Vagina (tissue), 2 donors: ENCODE data around the gene ARGLU1.

ENCODE experiments used
- POLR2AphosphoS5 ChIP-seq, 2 donors: sonication (generic); formaldehyde crosslinking; IDR thresholded peaks; one replicate each; pipeline ENCODE4 v1.9.0; 2017; ENCODE audit warnings: antibody characterized with exemption in 2 of 2, mild to moderate bottlenecking in 2 of 2, low read depth in 1 of 2; ENCODE audit not compliant: insufficient read depth in 1 of 2
- TF ChIP-seq, protein P1 (sequence below), 3 experiments: fragments of 450-650 bp in 2 of 3; fragments of 200-600 bp in 1 of 3; sonication (generic) in 1 of 3; IDR thresholded peaks; one replicate each; pipeline ENCODE4 v1.5.1; 2017 to 2019; ENCODE audit warnings: antibody characterized with exemption in 3 of 3, mild to moderate bottlenecking in 2 of 3, moderate library complexity in 2 of 3

DNA sequence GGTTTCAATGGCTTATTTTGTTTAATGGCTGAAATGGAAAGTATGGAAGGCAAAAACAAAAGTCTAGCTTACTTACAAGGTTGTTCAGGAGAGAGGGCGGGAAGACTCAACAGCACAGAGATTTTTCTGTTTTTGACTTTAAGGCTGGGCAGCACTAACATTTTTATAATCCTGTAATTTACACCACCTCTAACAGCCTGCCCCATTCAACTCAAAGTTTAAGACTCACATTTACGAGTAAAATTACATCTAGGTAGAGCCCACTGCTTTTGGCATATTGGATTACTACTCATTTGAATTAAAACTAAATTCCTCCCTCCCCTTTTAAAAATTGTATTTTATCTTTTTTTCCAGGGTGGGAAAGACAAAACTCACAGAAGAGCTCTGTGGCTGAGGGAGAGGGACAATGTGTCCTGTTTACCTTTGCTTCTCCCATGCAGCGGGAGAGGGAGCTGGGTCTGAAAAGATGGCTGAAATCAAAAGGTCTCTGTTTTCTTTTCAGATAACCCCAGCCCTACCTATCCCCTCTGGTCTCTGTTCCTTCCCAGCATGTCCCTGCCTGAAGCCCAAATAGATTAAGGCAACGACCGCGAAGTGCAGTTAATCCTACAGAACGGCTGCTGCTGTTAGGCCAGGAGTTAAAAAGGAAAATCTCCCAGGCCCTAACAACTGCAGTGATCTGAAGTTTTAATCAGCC, 39.1 kb downstream of the ARGLU1 start:
- TF ChIP-seq, protein P1, sequence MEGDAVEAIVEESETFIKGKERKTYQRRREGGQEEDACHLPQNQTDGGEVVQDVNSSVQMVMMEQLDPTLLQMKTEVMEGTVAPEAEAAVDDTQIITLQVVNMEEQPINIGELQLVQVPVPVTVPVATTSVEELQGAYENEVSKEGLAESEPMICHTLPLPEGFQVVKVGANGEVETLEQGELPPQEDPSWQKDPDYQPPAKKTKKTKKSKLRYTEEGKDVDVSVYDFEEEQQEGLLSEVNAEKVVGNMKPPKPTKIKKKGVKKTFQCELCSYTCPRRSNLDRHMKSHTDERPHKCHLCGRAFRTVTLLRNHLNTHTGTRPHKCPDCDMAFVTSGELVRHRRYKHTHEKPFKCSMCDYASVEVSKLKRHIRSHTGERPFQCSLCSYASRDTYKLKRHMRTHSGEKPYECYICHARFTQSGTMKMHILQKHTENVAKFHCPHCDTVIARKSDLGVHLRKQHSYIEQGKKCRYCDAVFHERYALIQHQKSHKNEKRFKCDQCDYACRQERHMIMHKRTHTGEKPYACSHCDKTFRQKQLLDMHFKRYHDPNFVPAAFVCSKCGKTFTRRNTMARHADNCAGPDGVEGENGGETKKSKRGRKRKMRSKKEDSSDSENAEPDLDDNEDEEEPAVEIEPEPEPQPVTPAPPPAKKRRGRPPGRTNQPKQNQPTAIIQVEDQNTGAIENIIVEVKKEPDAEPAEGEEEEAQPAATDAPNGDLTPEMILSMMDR (IDR thresholded peaks at IDR 0.05), result no peak
- no peak for TF ChIP-seq POLR2AphosphoS5 (IDR thresholded peaks at IDR 0.05; ENCODE audit: insufficient read depth in 1 of 2, low read depth in 1 of 2)
